ENCODE measurements around the gene CD5L.

CD5L gene

GRCh38 chr1:157806431-157807149 lies 35.0 kb downstream of the CD5L start:
- DNase-seq = no peak

GRCh38 chr1:157803851-157804250 lies 37.8 kb downstream of the CD5L start:
- DNase-seq = no peak

GRCh38 chr1:157799996-157800395 lies 41.6 kb downstream of the CD5L start:
- DNase-seq = no peak

- DNase-seq = no peak
Measured at GRCh38 chr1:157798211-157798610, 43.4 kb downstream of the CD5L start.

- DNase-seq = no peak
Measured at GRCh38 chr1:157785248-157785647, 56.4 kb downstream of the CD5L start.

- DNase-seq = no peak
Measured at GRCh38 chr1:157784801-157785200, 56.8 kb downstream of the CD5L start.

- no peak for DNase-seq
Measured at GRCh38 chr1:157782931-157783330, 58.7 kb downstream of the CD5L start.

- no peak for DNase-seq
Measured at GRCh38 chr1:157781048-157781447, 60.6 kb downstream of the CD5L start.

Measured in NCI-H2107 (cell line).